K562 (cell line): ENCODE results near the gene TUBB2A. TPM values are rescaled to one million over a fixed set of nuclear protein-coding genes. Genes with fewer than 3 reads are reported as not detected.

Source experiments
- ASH1L ChIP-seq: fragments of 450-650 bp; IDR thresholded peaks from 2 replicates; pipeline ENCODE4 v1.6.1; 2018; ENCODE audit warnings: borderline replicate concordance, mild to moderate bottlenecking, low read depth; ENCODE audit not compliant: partially characterized antibody
- CBX3 ChIP-seq, 2 experiments: IDR thresholded peaks; 1 replicate in 1 of 2; 2 replicates in 1 of 2; pipeline ENCODE4 v1.6.1; 2012; ENCODE audit warnings: inconsistent platforms in 2 of 2, low read length in 2 of 2, borderline replicate concordance in 1 of 2, control low read depth in 1 of 2
- CREB1 ChIP-seq, 2 experiments: sonication (generic) in 1 of 2; formaldehyde crosslinking in 1 of 2; IDR thresholded peaks; 2 replicates each; pipeline versions ENCODE4 v1.6.1 to v1.8.0; 2012 to 2022; ENCODE audit warnings: inconsistent platforms in 1 of 2, mild to moderate bottlenecking in 1 of 2, missing genetic modification reagents in 1 of 2, moderate library complexity in 1 of 2
- DNMT1 ChIP-seq: fragments of 450-650 bp; IDR thresholded peaks from 2 replicates; pipeline ENCODE4 v1.6.1; 2016; ENCODE audit warnings: antibody characterized with exemption, mild to moderate bottlenecking
- EP400 ChIP-seq: fragments of 450-650 bp; IDR thresholded peaks from 2 replicates; pipeline ENCODE4 v1.6.1; 2017; ENCODE audit warnings: antibody characterized with exemption, mild to moderate bottlenecking, moderate library complexity
- KDM5B ChIP-seq: fragments of 200-600 bp; sonication (generic); IDR thresholded peaks from 2 replicates; pipeline ENCODE4 v1.6.1; 2012; ENCODE audit warnings: low read depth, mild to moderate bottlenecking, moderate library complexity, low read length, control low read depth, inconsistent platforms; ENCODE audit not compliant: insufficient replicate concordance
- MYC ChIP-seq, 2 experiments: fragments of 250-450 bp in 1 of 2; sonication (Bioruptor Pico) in 1 of 2; IDR thresholded peaks; 2 replicates each; pipeline versions ENCODE4 v1.5.1 to v1.6.1; 2012 to 2021; ENCODE audit warnings: low read depth in 2 of 2, borderline replicate concordance in 1 of 2, improper control_type of control experiment in 1 of 2, low read length in 1 of 2, mild to moderate bottlenecking in 1 of 2, moderate library complexity in 1 of 2
- NR2C1 ChIP-seq, 2 experiments: fragments of 450-650 bp; IDR thresholded peaks; 2 replicates each; pipeline ENCODE4 v1.6.1; 2017; ENCODE audit warnings: mild to moderate bottlenecking in 2 of 2, antibody characterized with exemption in 1 of 2, inconsistent platforms in 1 of 2, missing compliant biosample characterization in 1 of 2, missing genetic modification characterization in 1 of 2
- OTX1 ChIP-seq: fragments of 450-650 bp; formaldehyde crosslinking; IDR thresholded peaks from 2 replicates; pipeline ENCODE4 v1.4.0; 2022; ENCODE audit warnings: mild to moderate bottlenecking
- PHB2 ChIP-seq: fragments of 450-650 bp; IDR thresholded peaks from 2 replicates; pipeline ENCODE4 v1.6.1; 2017; ENCODE audit warnings: low read depth
- POLR2G ChIP-seq: fragments of 200-400 bp; formaldehyde crosslinking; IDR thresholded peaks from 2 replicates; pipeline ENCODE4 v1.6.1; 2017; ENCODE audit warnings: low read depth, mild to moderate bottlenecking, antibody characterized with exemption, low read length, moderate library complexity
- TAF1 ChIP-seq: IDR thresholded peaks from 2 replicates; pipeline ENCODE4 v1.6.1; 2011; ENCODE audit warnings: mild to moderate bottlenecking, low read length, moderate library complexity; ENCODE audit not compliant: insufficient read depth, control insufficient read depth, severe bottlenecking; ENCODE audit errors: extremely low read depth
- TAL1 ChIP-seq: fragments of 450-650 bp; IDR thresholded peaks from 2 replicates; pipeline ENCODE4 v1.6.1; 2016; ENCODE audit warnings: mild to moderate bottlenecking
- TGIF2 ChIP-seq: sonication (generic); formaldehyde crosslinking; IDR thresholded peaks from 2 replicates; pipeline ENCODE4 v1.8.1; 2022; ENCODE audit warnings: mild to moderate bottlenecking, missing genetic modification reagents, moderate library complexity
- ZC3H4 ChIP-seq: sonication (generic); formaldehyde crosslinking; IDR thresholded peaks from 2 replicates; pipeline ENCODE4 v1.9.0; 2021; ENCODE audit warnings: missing genetic modification reagents, borderline replicate concordance
- polyA plus RNA-seq, 8 experiments: library from polyadenylated mRNA; depleted of rRNA in 4 of 8; stranded (reverse) in 5 of 8; unstranded in 3 of 8; fragments of >200 nt; fragmentation: Nextera tagmentation in 2 of 8; fragmentation: Illumina TruSeq in 1 of 8; extraction: Ambion mirVana in 2 of 8; extraction: Trizol in 1 of 8; gene quantifications; 2 replicates each; pipeline versions ENCODE4 v1.2.1 to v1.2.3, GENCODE V29; 2011 to 2014; ENCODE audit warnings: inconsistent platforms in 1 of 8, missing spikeins in 1 of 8
- total RNA-seq, 7 experiments: library from RNA; depleted of rRNA in 6 of 7; stranded (reverse); fragments of >200 nt in 6 of 7; fragmentation: Illumina TruSeq in 2 of 7; extraction: Trizol in 2 of 7; gene quantifications; 2 replicates each; pipeline versions ENCODE4 v1.2.1 to v1.2.3, GENCODE V29; 2011 to 2021; ENCODE audit warnings: low replicate concordance in 1 of 7
- TF ChIP-seq, protein P1 (sequence below): fragments of 450-650 bp; formaldehyde crosslinking; IDR thresholded peaks from 2 replicates; pipeline ENCODE4 v1.4.0; 2020; ENCODE audit warnings: mild to moderate bottlenecking
- TF ChIP-seq, protein P2 (sequence below): fragments of 250-450 bp; sonication (Bioruptor Pico); IDR thresholded peaks from 2 replicates; pipeline ENCODE4 v1.4.0; 2020

The TUBB2A gene
- total and polyA plus RNA-seq, 9 of the 15 experiments (the other 6 are each of a cell fraction or from before 2014, with no cell fraction given) = 3.6 to 92.1 (median 45.6) TPM

DNA sequence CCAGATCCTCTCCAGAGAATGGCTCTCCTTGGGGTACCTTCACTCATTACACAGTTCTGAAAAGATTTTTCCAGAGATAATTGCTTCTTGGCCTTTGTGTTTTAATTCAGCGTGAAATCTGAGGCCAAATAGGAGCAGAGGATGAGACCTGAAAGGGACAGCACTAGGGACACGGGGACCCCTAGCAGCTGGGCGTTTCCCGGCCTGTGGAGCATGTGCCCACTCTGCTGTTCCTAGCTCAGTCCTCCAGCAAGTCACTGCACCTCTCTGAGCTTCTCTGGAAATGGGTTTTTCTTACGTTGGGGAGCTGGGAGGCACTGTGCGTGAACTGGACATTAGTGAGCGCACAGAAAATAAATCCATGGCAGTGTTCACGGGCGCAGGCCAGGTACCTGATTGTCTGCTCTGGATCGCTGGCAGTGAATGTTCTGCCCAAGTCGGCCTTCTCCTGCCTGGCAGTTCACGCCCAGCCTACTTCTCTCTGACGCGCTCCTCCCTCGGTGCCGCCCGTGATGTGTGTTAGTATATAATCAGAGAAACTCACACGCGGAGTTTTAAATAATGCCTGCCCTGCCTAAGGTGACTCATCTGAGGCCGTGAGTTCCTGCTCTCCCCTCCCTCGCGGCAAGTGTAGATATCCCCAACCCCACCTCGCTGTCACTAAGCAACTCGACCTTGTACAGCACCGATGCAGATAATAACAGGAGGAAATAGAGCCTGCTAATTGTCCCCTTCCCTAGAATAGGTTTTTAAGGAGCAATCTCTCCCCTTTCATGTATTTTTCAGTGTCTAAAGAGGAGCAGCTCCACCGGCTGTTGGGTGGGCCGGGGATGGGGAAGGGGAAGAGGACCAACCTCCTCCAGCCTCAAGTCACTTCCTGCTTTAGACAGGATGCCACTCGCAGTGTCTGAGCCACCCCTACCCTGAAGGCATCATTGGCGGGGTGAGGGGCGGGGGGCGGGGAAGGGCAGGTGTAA, 2.7 kb upstream of the TUBB2A start (continued):
- TF ChIP-seq, protein P1, sequence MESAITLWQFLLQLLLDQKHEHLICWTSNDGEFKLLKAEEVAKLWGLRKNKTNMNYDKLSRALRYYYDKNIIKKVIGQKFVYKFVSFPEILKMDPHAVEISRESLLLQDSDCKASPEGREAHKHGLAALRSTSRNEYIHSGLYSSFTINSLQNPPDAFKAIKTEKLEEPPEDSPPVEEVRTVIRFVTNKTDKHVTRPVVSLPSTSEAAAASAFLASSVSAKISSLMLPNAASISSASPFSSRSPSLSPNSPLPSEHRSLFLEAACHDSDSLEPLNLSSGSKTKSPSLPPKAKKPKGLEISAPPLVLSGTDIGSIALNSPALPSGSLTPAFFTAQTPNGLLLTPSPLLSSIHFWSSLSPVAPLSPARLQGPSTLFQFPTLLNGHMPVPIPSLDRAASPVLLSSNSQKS (CRISPR knock-in tag) = no peak
- TF ChIP-seq OTX1 (no peak), CREB1 (IDR thresholded peaks at IDR 0.05) (0 out of 2 replicates have a peak, but pooled peaks have one; percentile 43), CREB1 (CRISPR knock-in tag; IDR thresholded peaks at IDR 0.05) (peak; percentile 72; the same call in 1 of the 2 replicates), DNMT1 (no peak), ZC3H4 (CRISPR knock-in tag) (no peak), KDM5B (peak; percentile 19), MYC (IDR thresholded peaks at IDR 0.05; ENCODE audit: low read depth, low read length) (peak; percentile 85), MYC (CRISPR knock-in tag; IDR thresholded peaks at IDR 0.05; ENCODE audit: borderline replicate concordance, low read depth) (no peak), ASH1L (no peak), PHB2 (no peak), POLR2G (peak; percentile 68), TAF1 (peak; percentile 7), CBX3 (IDR thresholded peaks at IDR 0.05; ENCODE audit: borderline replicate concordance in 1 of 2, low read length in 2 of 2) (peak in 1 of 2 experiments; percentile 65; a peak in 1 of 3 replicates), TAL1 (no peak), TGIF2 (CRISPR knock-in tag) (no peak), EP400 (peak; percentile 72), NR2C1 (IDR thresholded peaks at IDR 0.05) (no peak), NR2C1 (tag; IDR thresholded peaks at IDR 0.05) (no peak)
- TF ChIP-seq, protein P2, sequence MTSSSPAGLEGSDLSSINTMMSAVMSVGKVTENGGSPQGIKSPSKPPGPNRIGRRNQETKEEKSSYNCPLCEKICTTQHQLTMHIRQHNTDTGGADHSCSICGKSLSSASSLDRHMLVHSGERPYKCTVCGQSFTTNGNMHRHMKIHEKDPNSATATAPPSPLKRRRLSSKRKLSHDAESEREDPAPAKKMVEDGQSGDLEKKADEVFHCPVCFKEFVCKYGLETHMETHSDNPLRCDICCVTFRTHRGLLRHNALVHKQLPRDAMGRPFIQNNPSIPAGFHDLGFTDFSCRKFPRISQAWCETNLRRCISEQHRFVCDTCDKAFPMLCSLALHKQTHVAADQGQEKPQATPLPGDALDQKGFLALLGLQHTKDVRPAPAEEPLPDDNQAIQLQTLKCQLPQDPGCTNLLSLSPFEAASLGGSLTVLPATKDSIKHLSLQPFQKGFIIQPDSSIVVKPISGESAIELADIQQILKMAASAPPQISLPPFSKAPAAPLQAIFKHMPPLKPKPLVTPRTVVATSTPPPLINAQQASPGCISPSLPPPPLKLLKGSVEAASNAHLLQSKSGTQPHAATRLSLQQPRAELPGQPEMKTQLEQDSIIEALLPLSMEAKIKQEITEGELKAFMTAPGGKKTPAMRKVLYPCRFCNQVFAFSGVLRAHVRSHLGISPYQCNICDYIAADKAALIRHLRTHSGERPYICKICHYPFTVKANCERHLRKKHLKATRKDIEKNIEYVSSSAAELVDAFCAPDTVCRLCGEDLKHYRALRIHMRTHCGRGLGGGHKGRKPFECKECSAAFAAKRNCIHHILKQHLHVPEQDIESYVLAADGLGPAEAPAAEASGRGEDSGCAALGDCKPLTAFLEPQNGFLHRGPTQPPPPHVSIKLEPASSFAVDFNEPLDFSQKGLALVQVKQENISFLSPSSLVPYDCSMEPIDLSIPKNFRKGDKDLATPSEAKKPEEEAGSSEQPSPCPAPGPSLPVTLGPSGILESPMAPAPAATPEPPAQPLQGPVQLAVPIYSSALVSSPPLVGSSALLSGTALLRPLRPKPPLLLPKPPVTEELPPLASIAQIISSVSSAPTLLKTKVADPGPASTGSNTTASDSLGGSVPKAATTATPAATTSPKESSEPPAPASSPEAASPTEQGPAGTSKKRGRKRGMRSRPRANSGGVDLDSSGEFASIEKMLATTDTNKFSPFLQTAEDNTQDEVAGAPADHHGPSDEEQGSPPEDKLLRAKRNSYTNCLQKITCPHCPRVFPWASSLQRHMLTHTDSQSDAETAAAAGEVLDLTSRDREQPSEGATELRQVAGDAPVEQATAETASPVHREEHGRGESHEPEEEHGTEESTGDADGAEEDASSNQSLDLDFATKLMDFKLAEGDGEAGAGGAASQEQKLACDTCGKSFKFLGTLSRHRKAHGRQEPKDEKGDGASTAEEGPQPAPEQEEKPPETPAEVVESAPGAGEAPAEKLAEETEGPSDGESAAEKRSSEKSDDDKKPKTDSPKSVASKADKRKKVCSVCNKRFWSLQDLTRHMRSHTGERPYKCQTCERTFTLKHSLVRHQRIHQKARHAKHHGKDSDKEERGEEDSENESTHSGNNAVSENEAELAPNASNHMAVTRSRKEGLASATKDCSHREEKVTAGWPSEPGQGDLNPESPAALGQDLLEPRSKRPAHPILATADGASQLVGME (CRISPR knock-in tag) = no peak
